BE2C (cell line): ENCODE data around the gene CETP. TPM values are rescaled to one million over a fixed set of nuclear protein-coding genes. Genes with fewer than 3 reads are reported as not detected.

Experiments used
- DNase-seq: peaks from one replicate; pipeline ENCODE4 v3.0.0-alpha.2; 2020
- H3K27me3 ChIP-seq: fragments of 250-450 bp; sonication (Bioruptor Pico); 2 replicates; pipeline ENCODE4 v1.5.1; 2020; ENCODE audit warnings: mild to moderate bottlenecking
- H3K36me3 ChIP-seq: fragments of 250-450 bp; sonication (Bioruptor Pico); 2 replicates; pipeline ENCODE4 v1.5.1; 2020; ENCODE audit warnings: mild to moderate bottlenecking
- H3K4me1 ChIP-seq: fragments of 250-450 bp; sonication (Bioruptor Pico); 2 replicates; pipeline ENCODE4 v1.5.1; 2020
- H3K4me3 ChIP-seq: 2 replicates; pipeline ENCODE4 v1.5.1; 2011; ENCODE audit warnings: low read depth, low read length
- H3K9me3 ChIP-seq: fragments of 250-450 bp; sonication (Bioruptor Pico); 2 replicates; pipeline ENCODE4 v1.5.1; 2020
- polyA plus RNA-seq: library from polyadenylated mRNA; unstranded; fragments of >200 nt; gene quantifications from one replicate; pipeline ENCODE4 v1.2.1, GENCODE V29; 2012; ENCODE audit warnings: low read depth, missing spikeins; ENCODE audit not compliant: insufficient read length, insufficient read depth
- TF ChIP-seq, protein P1 (sequence below): IDR thresholded peaks from 2 replicates; pipeline ENCODE4 v1.5.1; 2012; ENCODE audit warnings: mild to moderate bottlenecking, low read depth, low read length

The CETP gene, protein sequence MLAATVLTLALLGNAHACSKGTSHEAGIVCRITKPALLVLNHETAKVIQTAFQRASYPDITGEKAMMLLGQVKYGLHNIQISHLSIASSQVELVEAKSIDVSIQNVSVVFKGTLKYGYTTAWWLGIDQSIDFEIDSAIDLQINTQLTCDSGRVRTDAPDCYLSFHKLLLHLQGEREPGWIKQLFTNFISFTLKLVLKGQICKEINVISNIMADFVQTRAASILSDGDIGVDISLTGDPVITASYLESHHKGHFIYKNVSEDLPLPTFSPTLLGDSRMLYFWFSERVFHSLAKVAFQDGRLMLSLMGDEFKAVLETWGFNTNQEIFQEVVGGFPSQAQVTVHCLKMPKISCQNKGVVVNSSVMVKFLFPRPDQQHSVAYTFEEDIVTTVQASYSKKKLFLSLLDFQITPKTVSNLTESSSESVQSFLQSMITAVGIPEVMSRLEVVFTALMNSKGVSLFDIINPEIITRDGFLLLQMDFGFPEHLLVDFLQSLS
- not detected for polyA plus RNA-seq

DNA sequence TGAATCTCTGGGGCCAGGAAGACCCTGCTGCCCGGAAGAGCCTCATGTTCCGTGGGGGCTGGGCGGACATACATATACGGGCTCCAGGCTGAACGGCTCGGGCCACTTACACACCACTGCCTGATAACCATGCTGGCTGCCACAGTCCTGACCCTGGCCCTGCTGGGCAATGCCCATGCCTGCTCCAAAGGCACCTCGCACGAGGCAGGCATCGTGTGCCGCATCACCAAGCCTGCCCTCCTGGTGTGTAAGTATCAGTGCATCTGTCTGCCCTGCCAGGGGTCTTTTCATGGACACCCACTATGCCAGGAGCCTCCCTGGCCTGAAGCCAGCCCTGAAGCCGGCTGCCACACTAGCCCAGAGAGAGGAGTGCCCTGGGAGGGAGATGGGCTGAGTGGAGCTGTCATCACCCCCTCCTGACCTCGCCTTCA is at the start of gene CETP:
CETP (plus strand) TSS at position 100 of the 431 bp plus-strand sequence; CDS start at position 130, 30 bp downstream.
- no peak for DNase-seq
- no peaks in the 10 kb centered on the region for H3K4me1 ChIP-seq
- TF ChIP-seq, protein P1, sequence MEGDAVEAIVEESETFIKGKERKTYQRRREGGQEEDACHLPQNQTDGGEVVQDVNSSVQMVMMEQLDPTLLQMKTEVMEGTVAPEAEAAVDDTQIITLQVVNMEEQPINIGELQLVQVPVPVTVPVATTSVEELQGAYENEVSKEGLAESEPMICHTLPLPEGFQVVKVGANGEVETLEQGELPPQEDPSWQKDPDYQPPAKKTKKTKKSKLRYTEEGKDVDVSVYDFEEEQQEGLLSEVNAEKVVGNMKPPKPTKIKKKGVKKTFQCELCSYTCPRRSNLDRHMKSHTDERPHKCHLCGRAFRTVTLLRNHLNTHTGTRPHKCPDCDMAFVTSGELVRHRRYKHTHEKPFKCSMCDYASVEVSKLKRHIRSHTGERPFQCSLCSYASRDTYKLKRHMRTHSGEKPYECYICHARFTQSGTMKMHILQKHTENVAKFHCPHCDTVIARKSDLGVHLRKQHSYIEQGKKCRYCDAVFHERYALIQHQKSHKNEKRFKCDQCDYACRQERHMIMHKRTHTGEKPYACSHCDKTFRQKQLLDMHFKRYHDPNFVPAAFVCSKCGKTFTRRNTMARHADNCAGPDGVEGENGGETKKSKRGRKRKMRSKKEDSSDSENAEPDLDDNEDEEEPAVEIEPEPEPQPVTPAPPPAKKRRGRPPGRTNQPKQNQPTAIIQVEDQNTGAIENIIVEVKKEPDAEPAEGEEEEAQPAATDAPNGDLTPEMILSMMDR = no peak
- H3K4me3 ChIP-seq = no peak within 1 kb of the TSS
- H3K27me3 ChIP-seq = no peaks in the 10 kb centered on the region
- H3K36me3 ChIP-seq = no peaks in the 10 kb centered on the region
- H3K9me3 ChIP-seq = no peaks in the 10 kb centered on the region

DNA sequence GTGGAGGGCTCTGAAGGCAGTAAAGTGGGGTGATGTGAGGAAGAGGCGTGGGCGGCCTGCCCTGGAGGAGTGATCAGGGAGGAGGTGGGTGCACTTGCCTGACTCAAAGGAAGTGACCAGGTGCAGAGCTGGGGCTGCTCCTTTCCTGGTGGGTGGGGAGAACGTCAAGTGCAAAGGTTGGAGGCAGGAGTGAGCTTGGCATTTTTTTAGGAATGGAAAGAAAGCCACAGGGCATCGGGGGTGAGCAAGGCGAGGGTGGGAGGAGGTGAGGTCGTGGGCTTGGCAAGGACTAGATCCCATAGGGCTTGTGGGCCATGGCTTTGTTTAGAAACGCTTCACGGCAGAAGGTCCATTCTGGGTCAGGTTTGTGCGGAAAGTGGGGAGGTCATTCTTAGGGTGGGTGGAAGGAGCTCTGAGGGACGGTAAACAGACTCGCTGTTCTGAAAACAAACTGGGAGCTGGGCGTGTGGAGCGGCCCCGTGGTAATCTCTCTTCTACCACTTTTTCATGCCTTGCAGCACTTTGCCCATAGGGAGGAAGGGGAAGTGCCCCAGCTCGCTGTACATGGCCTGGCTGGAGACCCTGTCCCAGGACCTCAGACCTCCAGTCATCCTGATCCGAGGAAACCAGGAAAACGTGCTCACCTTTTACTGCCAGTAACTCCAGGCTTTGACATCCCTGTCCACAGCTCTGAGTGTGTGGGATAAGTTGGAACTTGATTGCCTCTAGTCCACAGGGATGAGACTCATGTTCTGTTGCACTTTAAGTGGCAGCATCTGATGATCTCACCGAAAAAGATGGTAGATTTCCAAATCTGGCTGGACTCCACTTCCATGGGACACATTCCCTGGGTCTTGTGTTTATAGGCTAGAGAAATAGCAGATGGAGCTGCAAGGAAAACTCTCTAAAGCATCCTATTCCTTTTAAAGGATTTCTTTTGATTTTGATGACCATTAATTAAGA is 48.7 kb upstream of the CETP start:
- H3K4me3 ChIP-seq = no peak overlapping the region
- H3K4me1 ChIP-seq = 0 out of 2 replicates have a peak, but pooled peaks cover 3% of the 10 kb centered on the region
- H3K27me3 ChIP-seq = no peaks in the 10 kb centered on the region
- no peaks in the 10 kb centered on the region for H3K36me3 ChIP-seq
- no peaks in the 10 kb centered on the region for H3K9me3 ChIP-seq
- TF ChIP-seq, protein P1 = no peak
- no peak for DNase-seq

DNA sequence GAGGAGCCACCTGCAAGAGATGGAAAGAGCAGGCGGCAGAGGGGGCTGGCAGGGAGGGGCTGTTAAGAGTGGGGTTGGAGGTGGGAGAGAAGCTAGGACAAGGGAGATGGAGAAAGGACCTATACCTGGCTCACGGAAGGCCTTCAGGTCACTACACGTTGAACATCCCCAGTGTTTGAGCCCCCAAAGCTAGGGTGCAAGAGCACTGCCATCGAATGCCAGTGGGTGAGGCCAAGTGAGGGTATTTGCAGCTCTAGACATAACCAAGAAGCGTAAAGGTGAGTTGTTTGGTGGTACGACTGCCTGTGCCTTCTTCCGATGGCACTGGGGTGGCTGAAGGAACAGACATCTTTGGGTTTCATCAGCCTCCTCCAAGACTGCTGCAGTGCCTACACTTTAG is 46.9 kb upstream of the CETP start:
- H3K27me3 ChIP-seq = no peaks in the 10 kb centered on the region
- no peak for DNase-seq
- H3K4me3 ChIP-seq = no peak overlapping the region
- no peaks in the 10 kb centered on the region for H3K9me3 ChIP-seq
- H3K4me1 ChIP-seq = 0 out of 2 replicates have a peak, but pooled peaks cover 3% of the 10 kb centered on the region
- no peaks in the 10 kb centered on the region for H3K36me3 ChIP-seq
- TF ChIP-seq, protein P1 = no peak

DNA sequence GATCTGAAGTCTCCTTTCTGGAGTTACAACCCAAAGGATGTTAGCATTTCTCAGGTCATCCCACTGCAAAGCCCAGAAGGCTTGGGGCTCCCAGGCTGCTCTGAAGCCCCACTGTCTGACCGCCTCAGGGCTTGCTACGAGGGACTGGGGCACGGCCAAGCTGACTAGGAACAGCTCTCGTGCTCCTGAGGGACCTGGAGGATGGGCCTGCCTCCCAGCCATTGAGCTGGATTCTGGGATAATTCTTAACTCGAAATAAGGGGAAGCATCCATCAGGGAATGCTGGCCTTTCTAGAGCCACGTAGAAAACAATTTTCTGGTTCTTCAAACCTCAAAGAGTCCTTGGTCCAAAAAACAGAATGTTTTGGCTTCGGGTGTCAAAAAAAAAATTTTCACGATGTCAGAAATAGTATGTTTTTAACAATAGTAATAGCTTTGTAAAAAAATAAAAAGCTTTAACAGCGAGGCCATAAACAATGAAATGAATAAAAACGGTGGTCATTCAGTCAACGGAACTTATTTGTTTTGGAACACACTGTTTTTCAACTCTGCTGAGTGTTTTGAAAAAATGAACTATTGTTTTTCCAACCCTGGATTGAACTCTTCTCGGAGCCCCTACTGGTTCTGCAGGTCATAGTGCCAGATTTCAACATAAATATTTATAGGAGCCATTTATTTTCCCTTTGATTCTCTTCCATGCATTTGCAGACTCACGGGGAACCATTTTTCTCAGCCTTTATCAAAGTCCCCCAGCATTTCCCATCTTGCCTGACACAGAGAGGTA is 46.2 kb upstream of the CETP start:
- H3K36me3 ChIP-seq = no peaks in the 10 kb centered on the region
- no peak overlapping the region for H3K4me3 ChIP-seq
- H3K4me1 ChIP-seq = 0 out of 2 replicates have a peak, but pooled peaks cover 3% of the 10 kb centered on the region
- DNase-seq = no peak
- H3K9me3 ChIP-seq = no peaks in the 10 kb centered on the region
- H3K27me3 ChIP-seq = no peaks in the 10 kb centered on the region
- TF ChIP-seq, protein P1 = no peak

DNA sequence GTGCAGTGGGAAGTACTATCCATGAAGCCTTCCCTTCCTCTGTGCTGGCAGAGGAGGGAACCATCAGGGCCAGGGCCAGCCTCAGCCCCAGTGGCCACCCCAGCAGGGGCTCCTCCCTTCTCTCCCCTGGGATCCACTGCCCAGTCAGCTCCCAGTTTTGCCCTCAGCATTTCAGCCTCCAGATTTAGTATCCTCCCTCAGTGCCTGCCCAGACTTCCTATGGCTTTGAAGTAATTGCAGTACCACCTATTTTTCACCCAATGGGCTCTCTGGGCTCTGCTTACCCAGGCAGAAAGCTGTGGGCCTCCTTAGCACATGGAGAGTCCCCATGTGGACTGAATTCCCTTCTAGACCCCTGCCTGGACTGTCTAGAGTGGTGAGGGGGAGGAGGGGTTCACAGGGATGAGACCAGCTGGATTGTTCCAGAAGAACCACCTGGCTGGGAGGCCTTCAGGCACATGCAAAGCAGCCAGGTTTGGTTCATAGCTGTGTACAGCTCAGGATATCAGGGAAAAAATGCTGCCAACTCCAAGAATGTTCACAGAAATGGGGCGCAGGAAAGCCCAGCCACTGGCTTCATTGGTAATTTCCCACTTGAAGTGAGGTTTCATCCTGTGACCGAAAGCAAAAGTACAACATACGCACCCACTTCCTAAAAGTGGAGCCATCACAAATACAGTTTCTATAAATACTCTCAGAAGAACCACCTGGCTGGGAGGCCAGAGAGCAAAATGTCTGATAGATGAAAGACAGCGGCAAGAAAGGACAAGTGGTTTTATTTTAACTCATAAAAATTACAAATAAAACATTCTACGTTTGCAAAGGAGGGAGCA is 45.0 kb upstream of the CETP start:
- Histone ChIP-seq H3K36me3 (no peaks in the 10 kb centered on the region), H3K9me3 (no peaks in the 10 kb centered on the region), H3K4me1 (no peaks in the 10 kb centered on the region), H3K4me3 (no peak overlapping the region), H3K27me3 (no peaks in the 10 kb centered on the region)
- no peak for DNase-seq
- TF ChIP-seq, protein P1 = no peak
